HG03095 (cell line): ENCODE measurements around the gene CHID1.

Experiments used
- ATAC-seq: cut with Tn5 transposase; IDR thresholded peaks from one replicate; pipeline ENCODE4 v1.9.1; 2021; ENCODE audit warnings: moderate library complexity; ENCODE audit not compliant: unreplicated experiment

Gene CHID1

GRCh38 chr11:826227-826621 lies 84.4 kb downstream of the CHID1 start:
- no peak for ATAC-seq

- ATAC-seq, result no peak
Measured at GRCh38 chr11:825366-826226, 85.0 kb downstream of the CHID1 start.

- no peak for ATAC-seq
Measured at GRCh38 chr11:824942-825341, 85.7 kb downstream of the CHID1 start.

- ATAC-seq, result no peak
Measured at GRCh38 chr11:824292-824880, 86.2 kb downstream of the CHID1 start.

GRCh38 chr11:823441-824291 lies 86.9 kb downstream of the CHID1 start:
- ATAC-seq, result no peak

GRCh38 chr11:821512-822371 lies 88.9 kb downstream of the CHID1 start:
- ATAC-seq, result no peak

- no peak for ATAC-seq
Measured at GRCh38 chr11:820655-821511, 89.7 kb downstream of the CHID1 start.

- peak; percentile 44 for ATAC-seq
Measured at GRCh38 chr11:819943-820649, 90.5 kb downstream of the CHID1 start.

GRCh38 chr11:819129-819931 lies 91.3 kb downstream of the CHID1 start:
- peak; percentile 49 for ATAC-seq

GRCh38 chr11:818396-819128 lies 92.0 kb downstream of the CHID1 start, which contains the start of gene PNPLA2:
Gene PNPLA2, plus strand, starts transcription at chr11:818914. Its CDS starts 805 bp downstream, at chr11:819719.
- ATAC-seq, result no peak
